H1 (cell line): Measurements from ENCODE around the gene EPHB6. TPM values are rescaled to one million over a fixed set of nuclear protein-coding genes. Genes with fewer than 3 reads are reported as not detected.

Experiments
- BACH1 ChIP-seq: IDR thresholded peaks from 2 replicates; pipeline ENCODE4 v1.6.1; 2012; ENCODE audit warnings: low read length, improper control_type of control experiment
- CHD2 ChIP-seq: IDR thresholded peaks from 2 replicates; pipeline ENCODE4 v1.6.1; 2012; ENCODE audit warnings: low read length, improper control_type of control experiment
- TEAD4 ChIP-seq: IDR thresholded peaks from 2 replicates; pipeline ENCODE4 v1.6.1; 2012; ENCODE audit warnings: low read depth, low read length, inconsistent platforms, mixed read lengths
- polyA plus RNA-seq, 7 experiments: library from polyadenylated mRNA; depleted of rRNA in 3 of 7; stranded (reverse) in 5 of 7; unstranded in 2 of 7; fragments of >200 nt in 5 of 7; fragments of 200-250 nt in 2 of 7; gene quantifications; 1 replicate in 5 of 7; 2 replicates in 1 of 7; 4 replicates in 1 of 7; pipeline versions ENCODE4 v1.2.1 to v1.2.3, GENCODE V29; 2011 to 2013; ENCODE audit warnings: missing spikeins in 2 of 7, mixed read lengths in 2 of 7
- total RNA-seq: library from RNA; stranded (reverse); fragmentation: NEBNext Ultra II Directional; extraction: Animal tissue kit (Norgen Biotek cat#: 25700); gene quantifications from 2 replicates; pipeline ENCODE4 v1.2.1, GENCODE V29; 2021

EPHB6 gene
- total and polyA plus RNA-seq, 2 of the 8 experiments (the other 6 are each of a cell fraction or from before 2014, with no cell fraction given): 19.7 TPM

GRCh38 chr7:142811154-142811737 is 43.6 kb upstream of the EPHB6 start (continued):
- TF ChIP-seq TEAD4 (no peak), CHD2 (no peak), BACH1 (no peak)
- TF ChIP-seq, all 59 proteins: peak for 3
